Subcutaneous abdominal adipose tissue (tissue), 5 donors: ENCODE measurements around the gene ATAD2B.
"Not testable (repeated sequence)": the region's sequence is repeated elsewhere in the genome, so short reads cannot be mapped to it uniquely, and the experiment has no call there.

ENCODE experiments used
- H3K27ac ChIP-seq: one replicate; pipeline ENCODE4 v1.7.0; 2013; ENCODE audit warnings: low read depth, mild to moderate bottlenecking, inconsistent platforms, low read length, moderate library complexity
- H3K27me3 ChIP-seq, 5 donors: one replicate each; pipeline ENCODE4 v1.7.0; 2013; ENCODE audit warnings: low read length in 5 of 5, inconsistent platforms in 1 of 5; ENCODE audit not compliant: control insufficient read depth in 5 of 5, insufficient read depth in 4 of 5
- H3K36me3 ChIP-seq, 5 donors: one replicate each; pipeline ENCODE4 v1.7.0; 2013; ENCODE audit warnings: low read length in 5 of 5; ENCODE audit not compliant: control insufficient read depth in 5 of 5, insufficient read depth in 5 of 5
- H3K4me1 ChIP-seq, 5 donors: one replicate each; pipeline ENCODE4 v1.7.0; 2013; ENCODE audit warnings: low read length in 5 of 5, mild to moderate bottlenecking in 3 of 5, moderate library complexity in 1 of 5; ENCODE audit not compliant: control insufficient read depth in 5 of 5, insufficient read depth in 5 of 5
- H3K4me3 ChIP-seq, 5 donors: one replicate each; pipeline ENCODE4 v1.7.0; 2013; ENCODE audit warnings: low read length in 5 of 5, low read depth in 1 of 5
- H3K9ac ChIP-seq, 5 donors: one replicate each; pipeline ENCODE4 v1.7.0; 2013; ENCODE audit warnings: low read length in 5 of 5, mild to moderate bottlenecking in 4 of 5, moderate library complexity in 3 of 5
- H3K9me3 ChIP-seq, 5 donors: one replicate each; pipeline ENCODE4 v1.7.0; 2013; ENCODE audit warnings: low read length in 5 of 5; ENCODE audit not compliant: control insufficient read depth in 5 of 5
- donor health status: healthy.
- donor health status: healthy.
- donor health status: healthy.
- donor health status: healthy.
- donor health status: healthy.

The ATAD2B gene

GRCh38 chr2:23926750-23927571 is at the start of gene ATAD2B:
Gene ATAD2B, minus strand, starts transcription at chr2:23927123. Its CDS starts 353 bp downstream, at chr2:23926770.
- Histone ChIP-seq H3K36me3 (peaks cover 0 to 4% (median 0%) of the 10 kb centered on the region in 5 donors), H3K27ac (peak within 1 kb of the TSS; percentile 99), H3K4me1 (peaks cover 0 to 30% (median 24%) of the 10 kb centered on the region in 5 donors), H3K9ac (peak within 1 kb of the TSS; percentile 81 to 99 (median 99)), H3K9me3 (no peaks in the 10 kb centered on the region), H3K4me3 (peak within 1 kb of the TSS; percentile 78 to 99 (median 91)), H3K27me3 (no peaks in the 10 kb centered on the region)

- Histone ChIP-seq H3K9ac (no peak overlapping the region), H3K27ac (no peak overlapping the region), H3K36me3 (peaks cover 7 to 16% (median 12%) of the 10 kb centered on the region in 5 donors), H3K4me1 (no peaks in the 10 kb centered on the region), H3K4me3 (no peak overlapping the region), H3K9me3 (no peaks in the 10 kb centered on the region), H3K27me3 (no peaks in the 10 kb centered on the region)
Measured at GRCh38 chr2:23967846-23968245, 40.9 kb upstream of the ATAD2B start.

- H3K27me3 ChIP-seq: no peaks in the 10 kb centered on the region
- peaks cover 0 to 2% (median 0%) of the 10 kb centered on the region in 5 donors for H3K4me1 ChIP-seq
- no peak overlapping the region for H3K27ac ChIP-seq
- H3K36me3 ChIP-seq: peaks cover 0 to under 1% (median 0%) of the 10 kb centered on the region in 5 donors
- H3K9ac ChIP-seq: no peak overlapping the region
- no peaks in the 10 kb centered on the region for H3K9me3 ChIP-seq
- no peak overlapping the region for H3K4me3 ChIP-seq
Measured at GRCh38 chr2:23954325-23955014, 27.5 kb upstream of the ATAD2B start.

- H3K27ac ChIP-seq: no peak overlapping the region
- no peaks in the 10 kb centered on the region for H3K36me3 ChIP-seq
- H3K4me1 ChIP-seq: peaks cover 0 to 2% (median 0%) of the 10 kb centered on the region in 5 donors
- no peak overlapping the region for H3K4me3 ChIP-seq
- H3K9ac ChIP-seq: no peak overlapping the region
- H3K27me3 ChIP-seq: no peaks in the 10 kb centered on the region
- H3K9me3 ChIP-seq: no peaks in the 10 kb centered on the region
Measured at GRCh38 chr2:23953625-23954024, 26.7 kb upstream of the ATAD2B start.

- H3K4me1 ChIP-seq, H3K9me3 ChIP-seq, H3K27me3 ChIP-seq, H3K4me3 ChIP-seq, H3K27ac ChIP-seq, H3K36me3 ChIP-seq, H3K9ac ChIP-seq: not testable (repeated sequence)
Measured at GRCh38 chr2:23952558-23952957, 25.6 kb upstream of the ATAD2B start.

GRCh38 chr2:23947350-23947749 is 20.4 kb upstream of the ATAD2B start:
- Histone ChIP-seq H3K27me3 (no peaks in the 10 kb centered on the region), H3K36me3 (no peaks in the 10 kb centered on the region), H3K9me3 (no peaks in the 10 kb centered on the region), H3K9ac (no peak overlapping the region), H3K27ac (no peak overlapping the region), H3K4me1 (peaks cover 0 to 13% (median 12%) of the 10 kb centered on the region in 5 donors), H3K4me3 (no peak overlapping the region)

- no peak overlapping the region for H3K4me3 ChIP-seq
- H3K36me3 ChIP-seq: no peaks in the 10 kb centered on the region
- H3K27me3 ChIP-seq: no peaks in the 10 kb centered on the region
- peak overlapping the region; percentile 65 for H3K27ac ChIP-seq
- no peaks in the 10 kb centered on the region for H3K9me3 ChIP-seq
- H3K4me1 ChIP-seq: peaks cover 2 to 25% (median 23%) of the 10 kb centered on the region in 5 donors
- H3K9ac ChIP-seq: no peak overlapping the region
Measured at GRCh38 chr2:23944976-23945375, 18.1 kb upstream of the ATAD2B start.

GRCh38 chr2:23944527-23944926 is 17.6 kb upstream of the ATAD2B start:
- H3K27me3 ChIP-seq: no peaks in the 10 kb centered on the region
- peak overlapping the region; percentile 65 for H3K27ac ChIP-seq
- H3K36me3 ChIP-seq: no peaks in the 10 kb centered on the region
- H3K9me3 ChIP-seq: no peaks in the 10 kb centered on the region
- no peak overlapping the region for H3K9ac ChIP-seq
- H3K4me1 ChIP-seq: peaks cover 2 to 26% (median 25%) of the 10 kb centered on the region in 5 donors
- H3K4me3 ChIP-seq: no peak overlapping the region

GRCh38 chr2:23943666-23944065 is 16.7 kb upstream of the ATAD2B start:
- H3K36me3 ChIP-seq: no peaks in the 10 kb centered on the region
- H3K4me1 ChIP-seq: peaks cover 2 to 33% (median 33%) of the 10 kb centered on the region in 5 donors
- H3K4me3 ChIP-seq: no peak overlapping the region
- no peaks in the 10 kb centered on the region for H3K27me3 ChIP-seq
- H3K9me3 ChIP-seq: no peaks in the 10 kb centered on the region
- no peak overlapping the region for H3K9ac ChIP-seq
- H3K27ac ChIP-seq: peak overlapping the region; percentile 65

GRCh38 chr2:23941644-23942043 is 14.7 kb upstream of the ATAD2B start:
- peak overlapping the region in 4 of 5 donors; percentile 87 to 91 (median 89) for H3K4me3 ChIP-seq
- no peaks in the 10 kb centered on the region for H3K27me3 ChIP-seq
- H3K9me3 ChIP-seq: no peaks in the 10 kb centered on the region
- peak overlapping the region in 2 of 5 donors; percentile 30 to 80 for H3K9ac ChIP-seq
- H3K36me3 ChIP-seq: no peaks in the 10 kb centered on the region
- peaks cover 2 to 33% (median 33%) of the 10 kb centered on the region in 5 donors for H3K4me1 ChIP-seq
- H3K27ac ChIP-seq: no peak overlapping the region
